Thoracic aorta (tissue), 2 donors: Measurements from ENCODE around the gene ZMIZ1. TPM values are rescaled to one million over a fixed set of nuclear protein-coding genes. Genes with fewer than 3 reads are reported as not detected.

Experiments used
- ATAC-seq: fragments of 150-250 bp; one replicate; pipeline ENCODE4 v1.8.0; 2017; ENCODE audit warnings: low read depth; ENCODE audit not compliant: insufficient number of reproducible peaks, low FRiP score
- DNase-seq: peaks from one replicate; pipeline ENCODE4 v3.0.0-alpha.2; 2020; ENCODE audit warnings: low spot score
- H3K27ac ChIP-seq, 2 donors: fragments of 200-600 bp; sonication (generic); 1 replicate in 1 of 2; 2 replicates in 1 of 2; pipeline ENCODE4 v1.5.1; 2016; ENCODE audit warnings: mild to moderate bottlenecking in 2 of 2, moderate library complexity in 2 of 2
- H3K27me3 ChIP-seq: fragments of 200-600 bp; sonication (generic); replicated peaks from 2 replicates; pipeline ENCODE4 v1.6.0; 2016; ENCODE audit warnings: mild to moderate bottlenecking; ENCODE audit not compliant: insufficient read depth
- H3K36me3 ChIP-seq: fragments of 200-600 bp; sonication (generic); one replicate; pipeline ENCODE4 v1.5.1; 2016
- H3K4me1 ChIP-seq, 2 donors: fragments of 200-600 bp; sonication (generic); 1 replicate in 1 of 2; 2 replicates in 1 of 2; pipeline versions ENCODE4 v1.5.1 to v1.6.0; 2016; ENCODE audit warnings: low read depth in 2 of 2, mild to moderate bottlenecking in 1 of 2; ENCODE audit not compliant: control insufficient read depth in 1 of 2
- H3K4me3 ChIP-seq: fragments of 200-600 bp; sonication (generic); 2 replicates; pipeline ENCODE4 v1.5.1; 2016; ENCODE audit warnings: mild to moderate bottlenecking
- H3K9me3 ChIP-seq: fragments of 200-600 bp; sonication (generic); 2 replicates; pipeline ENCODE4 v1.5.1; 2016
- total RNA-seq, 2 donors: library from RNA; depleted of rRNA; stranded (reverse); fragments of >200 nt; gene quantifications; one replicate each; pipeline versions ENCODE4 v1.1.0 to v1.2.3, GENCODE V29; 2016
- TF ChIP-seq, protein P1 (sequence below): fragments of 200-600 bp; sonication (generic); IDR thresholded peaks from one replicate; pipeline ENCODE4 v1.5.1; 2019; ENCODE audit warnings: antibody characterized with exemption

Gene ZMIZ1
- total RNA-seq, 2 donors from 2014 or later, result 57.8 to 81.6 TPM

DNA sequence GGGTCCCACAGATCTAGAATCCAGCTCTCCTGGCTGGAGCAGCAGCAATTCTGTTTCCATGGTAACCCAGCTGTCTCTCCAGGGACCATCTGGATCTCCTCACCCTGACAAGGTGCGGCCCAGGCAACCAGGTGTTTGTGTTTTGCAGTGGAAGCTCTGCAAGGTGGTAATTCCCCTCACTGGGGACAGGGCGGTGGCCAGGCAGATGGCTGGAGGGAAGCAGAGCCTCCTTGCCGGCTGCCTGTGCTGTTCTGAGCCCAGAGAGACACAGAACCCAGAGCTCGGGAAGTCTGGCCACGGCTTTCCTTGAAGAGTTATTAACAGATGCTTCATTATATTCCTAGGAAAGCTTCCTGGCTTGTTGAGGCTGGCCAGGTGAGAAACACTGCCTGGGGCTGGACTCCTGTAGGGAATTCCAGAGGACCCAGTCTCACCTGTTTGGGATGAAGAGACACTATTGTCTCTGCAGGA, 160.3 kb downstream of the ZMIZ1 start:
- TF ChIP-seq, protein P1, sequence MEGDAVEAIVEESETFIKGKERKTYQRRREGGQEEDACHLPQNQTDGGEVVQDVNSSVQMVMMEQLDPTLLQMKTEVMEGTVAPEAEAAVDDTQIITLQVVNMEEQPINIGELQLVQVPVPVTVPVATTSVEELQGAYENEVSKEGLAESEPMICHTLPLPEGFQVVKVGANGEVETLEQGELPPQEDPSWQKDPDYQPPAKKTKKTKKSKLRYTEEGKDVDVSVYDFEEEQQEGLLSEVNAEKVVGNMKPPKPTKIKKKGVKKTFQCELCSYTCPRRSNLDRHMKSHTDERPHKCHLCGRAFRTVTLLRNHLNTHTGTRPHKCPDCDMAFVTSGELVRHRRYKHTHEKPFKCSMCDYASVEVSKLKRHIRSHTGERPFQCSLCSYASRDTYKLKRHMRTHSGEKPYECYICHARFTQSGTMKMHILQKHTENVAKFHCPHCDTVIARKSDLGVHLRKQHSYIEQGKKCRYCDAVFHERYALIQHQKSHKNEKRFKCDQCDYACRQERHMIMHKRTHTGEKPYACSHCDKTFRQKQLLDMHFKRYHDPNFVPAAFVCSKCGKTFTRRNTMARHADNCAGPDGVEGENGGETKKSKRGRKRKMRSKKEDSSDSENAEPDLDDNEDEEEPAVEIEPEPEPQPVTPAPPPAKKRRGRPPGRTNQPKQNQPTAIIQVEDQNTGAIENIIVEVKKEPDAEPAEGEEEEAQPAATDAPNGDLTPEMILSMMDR, result no peak
- Histone ChIP-seq H3K36me3 (peaks cover 3% of the 10 kb centered on the region), H3K27ac (no peak overlapping the region), H3K4me1 (no peaks in the 10 kb centered on the region), H3K9me3 (no peaks in the 10 kb centered on the region), H3K4me3 (no peak overlapping the region), H3K27me3 (no peaks in the 10 kb centered on the region)
- DNase-seq (no peak), ATAC-seq (no peak)

- H3K27ac ChIP-seq, result no peak overlapping the region
- H3K36me3 ChIP-seq, result peaks cover 3% of the 10 kb centered on the region
- no peak for ATAC-seq
Measured at GRCh38 chr10:79229830-79230327, 161.1 kb downstream of the ZMIZ1 start.

DNA sequence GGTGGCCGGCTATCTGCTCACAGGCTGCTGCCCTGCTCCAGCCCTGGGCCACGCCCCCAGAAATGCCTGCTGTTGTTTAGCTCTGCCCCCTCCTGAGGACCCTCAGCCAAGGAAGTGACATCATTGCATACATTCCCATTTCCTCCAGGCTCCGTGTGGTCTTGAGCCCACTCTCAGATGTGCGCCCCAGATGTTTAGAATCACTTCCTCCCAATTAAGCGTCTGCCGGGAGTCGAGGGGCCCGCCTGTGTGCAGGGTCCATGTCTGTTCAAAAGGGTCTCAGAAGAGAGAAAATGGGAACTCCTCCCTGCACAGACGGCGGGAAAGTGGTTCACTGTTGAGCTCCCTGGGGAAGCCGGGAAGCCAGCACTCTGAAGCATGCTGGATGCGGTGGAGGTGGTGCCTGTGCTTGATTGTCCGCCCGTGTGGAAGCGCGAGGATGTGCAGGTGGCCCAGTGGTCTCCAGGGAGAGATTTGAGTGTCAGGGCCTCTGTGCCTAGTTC, 161.6 kb downstream of the ZMIZ1 start:
- H3K27ac ChIP-seq, result no peak overlapping the region
- TF ChIP-seq, protein P1, result no peak
- H3K4me3 ChIP-seq, result no peak overlapping the region
- H3K27me3 ChIP-seq, result no peaks in the 10 kb centered on the region
- DNase-seq (no peak), ATAC-seq (no peak)
- H3K4me1 ChIP-seq, result no peaks in the 10 kb centered on the region
- no peaks in the 10 kb centered on the region for H3K9me3 ChIP-seq
- H3K36me3 ChIP-seq, result peaks cover 3% of the 10 kb centered on the region

More at GRCh38 chr10:79229830-79230327, 161.1 kb downstream of the ZMIZ1 start:
- Histone ChIP-seq H3K27me3 (no peaks in the 10 kb centered on the region), H3K9me3 (no peaks in the 10 kb centered on the region), H3K4me1 (no peaks in the 10 kb centered on the region), H3K4me3 (no peak overlapping the region)
- DNase-seq, result no peak
- TF ChIP-seq, protein P1, result no peak

DNA sequence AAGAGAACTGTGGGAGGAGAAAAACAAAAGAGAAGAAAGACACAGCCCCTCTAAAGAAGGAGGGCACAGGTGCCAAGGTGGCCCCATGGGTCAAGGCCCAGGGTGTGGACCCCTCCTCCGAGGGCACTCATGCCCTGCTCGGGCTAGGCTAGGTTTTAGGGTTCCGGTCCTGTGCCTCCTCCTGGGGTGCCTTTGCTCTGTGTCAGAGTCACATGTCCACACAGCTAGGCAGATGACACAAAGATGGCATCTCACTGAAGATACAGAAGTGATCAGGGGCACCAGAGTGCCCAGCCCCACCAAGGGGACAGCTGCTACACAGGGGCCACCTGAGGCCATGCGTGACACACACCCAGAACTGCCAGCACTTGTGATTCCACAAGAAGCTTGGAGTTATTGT, 162.1 kb downstream of the ZMIZ1 start:
- DNase-seq, result no peak
- no peaks in the 10 kb centered on the region for H3K4me1 ChIP-seq
- TF ChIP-seq, protein P1, result no peak
- H3K27ac ChIP-seq, result no peak overlapping the region
- H3K36me3 ChIP-seq, result peaks cover 3% of the 10 kb centered on the region
- no peak overlapping the region for H3K4me3 ChIP-seq
- ATAC-seq, result no peak
- no peaks in the 10 kb centered on the region for H3K9me3 ChIP-seq
- no peaks in the 10 kb centered on the region for H3K27me3 ChIP-seq

DNA sequence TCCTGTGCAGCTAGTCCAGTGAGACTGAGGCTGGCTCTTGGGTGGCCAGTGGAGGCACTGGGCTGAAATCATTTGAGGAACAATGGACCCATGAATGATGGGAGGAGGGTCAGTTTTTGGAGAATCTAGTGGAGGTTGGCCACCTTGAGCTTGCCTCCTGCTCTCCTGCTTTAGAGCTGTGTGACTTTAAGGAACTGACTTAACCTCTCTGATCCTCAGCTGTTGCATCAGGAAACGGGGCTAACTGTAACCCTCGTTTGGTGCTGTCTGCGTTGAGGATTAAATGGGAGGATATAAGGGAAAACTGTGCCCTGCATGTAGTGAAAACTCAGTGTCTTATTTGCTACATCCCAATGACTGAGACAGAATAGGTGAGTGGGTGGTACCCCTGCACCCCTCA, 163.1 kb downstream of the ZMIZ1 start:
- DNase-seq (no peak), ATAC-seq (no peak)
- TF ChIP-seq, protein P1, result no peak
- H3K9me3 ChIP-seq, result no peaks in the 10 kb centered on the region
- H3K4me1 ChIP-seq, result no peaks in the 10 kb centered on the region
- H3K27ac ChIP-seq, result no peak overlapping the region
- H3K4me3 ChIP-seq, result no peak overlapping the region
- no peaks in the 10 kb centered on the region for H3K27me3 ChIP-seq
- H3K36me3 ChIP-seq, result no peaks in the 10 kb centered on the region
